Kidney epithelial cell (primary cell): ENCODE measurements around the gene JUNB. TPM values are rescaled to one million over a fixed set of nuclear protein-coding genes. Genes with fewer than 3 reads are reported as not detected.

ENCODE experiments used
- DNase-seq: peaks from one replicate; pipeline ENCODE4 v3.0.0-alpha.2; 2010; ENCODE audit warnings: low read depth
- H3K27me3 ChIP-seq: 2 replicates; pipeline ENCODE4 v1.6.0; 2011; ENCODE audit warnings: low read length; ENCODE audit not compliant: control insufficient read depth, insufficient read depth
- H3K36me3 ChIP-seq: 2 replicates; pipeline ENCODE4 v1.5.1; 2011; ENCODE audit warnings: low read length; ENCODE audit not compliant: control insufficient read depth, insufficient read depth
- H3K4me3 ChIP-seq: 2 replicates; pipeline ENCODE4 v1.5.1; 2011; ENCODE audit warnings: low read depth, mild to moderate bottlenecking, control low read depth, low read length
- total RNA-seq: library from RNA; depleted of rRNA; stranded (reverse); fragments of >200 nt; gene quantifications from 2 replicates; pipeline ENCODE4 v1.2.3, GENCODE V29; 2015
- TF ChIP-seq, protein P1 (sequence below): IDR thresholded peaks from 2 replicates; pipeline ENCODE4 v1.5.1; 2011; ENCODE audit warnings: mild to moderate bottlenecking, moderate library complexity, low read length, control low read depth, inconsistent platforms; ENCODE audit not compliant: insufficient read depth, poor library complexity, severe bottlenecking

The JUNB gene
- total RNA-seq, 1 donor from 2014 or later = 395 TPM

GRCh38 chr19:12782424-12783290 is 8.6 kb upstream of the JUNB start:
- DNase-seq = no peak
- Histone ChIP-seq H3K36me3 (no peaks in the 10 kb centered on the region), H3K27me3 (no peaks in the 10 kb centered on the region), H3K4me3 (peak overlapping the region; percentile 27)
- TF ChIP-seq, protein P1, sequence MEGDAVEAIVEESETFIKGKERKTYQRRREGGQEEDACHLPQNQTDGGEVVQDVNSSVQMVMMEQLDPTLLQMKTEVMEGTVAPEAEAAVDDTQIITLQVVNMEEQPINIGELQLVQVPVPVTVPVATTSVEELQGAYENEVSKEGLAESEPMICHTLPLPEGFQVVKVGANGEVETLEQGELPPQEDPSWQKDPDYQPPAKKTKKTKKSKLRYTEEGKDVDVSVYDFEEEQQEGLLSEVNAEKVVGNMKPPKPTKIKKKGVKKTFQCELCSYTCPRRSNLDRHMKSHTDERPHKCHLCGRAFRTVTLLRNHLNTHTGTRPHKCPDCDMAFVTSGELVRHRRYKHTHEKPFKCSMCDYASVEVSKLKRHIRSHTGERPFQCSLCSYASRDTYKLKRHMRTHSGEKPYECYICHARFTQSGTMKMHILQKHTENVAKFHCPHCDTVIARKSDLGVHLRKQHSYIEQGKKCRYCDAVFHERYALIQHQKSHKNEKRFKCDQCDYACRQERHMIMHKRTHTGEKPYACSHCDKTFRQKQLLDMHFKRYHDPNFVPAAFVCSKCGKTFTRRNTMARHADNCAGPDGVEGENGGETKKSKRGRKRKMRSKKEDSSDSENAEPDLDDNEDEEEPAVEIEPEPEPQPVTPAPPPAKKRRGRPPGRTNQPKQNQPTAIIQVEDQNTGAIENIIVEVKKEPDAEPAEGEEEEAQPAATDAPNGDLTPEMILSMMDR = no peak

- Histone ChIP-seq H3K36me3 (no peaks in the 10 kb centered on the region), H3K4me3 (no peak overlapping the region), H3K27me3 (no peaks in the 10 kb centered on the region)
- DNase-seq = no peak
- TF ChIP-seq, protein P1 = no peak
These were observed 7.9 kb upstream of the JUNB start for GRCh38 chr19:12783291-12783848.

DNA sequence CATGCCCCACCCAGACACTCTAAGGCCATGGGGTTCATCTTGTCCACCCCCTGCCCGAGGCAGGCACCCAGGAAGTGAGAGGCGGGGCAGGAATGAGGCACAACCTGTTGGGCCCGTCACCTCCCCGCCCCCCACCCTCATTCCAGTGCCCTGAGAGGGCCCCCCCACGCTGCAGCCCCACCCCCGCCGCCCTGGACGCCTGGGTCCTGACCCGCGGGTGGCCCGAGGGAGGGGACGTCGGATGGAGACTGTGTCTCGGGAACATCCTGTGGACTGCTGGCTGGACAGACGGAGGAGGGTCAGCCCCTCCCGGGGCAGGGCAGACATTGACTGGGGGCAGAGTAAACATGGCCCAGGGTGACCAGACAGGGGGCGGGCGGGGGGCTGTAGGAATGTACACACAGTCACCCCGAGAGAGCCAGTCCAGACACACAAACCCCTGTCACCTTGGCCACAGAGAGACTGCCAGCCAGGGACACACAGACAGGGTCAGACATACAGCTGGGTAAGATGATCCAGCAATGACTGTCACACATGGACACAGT is 7.4 kb upstream of the JUNB start:
- no peaks in the 10 kb centered on the region for H3K36me3 ChIP-seq
- no peak for DNase-seq
- H3K4me3 ChIP-seq = no peak overlapping the region

DNA sequence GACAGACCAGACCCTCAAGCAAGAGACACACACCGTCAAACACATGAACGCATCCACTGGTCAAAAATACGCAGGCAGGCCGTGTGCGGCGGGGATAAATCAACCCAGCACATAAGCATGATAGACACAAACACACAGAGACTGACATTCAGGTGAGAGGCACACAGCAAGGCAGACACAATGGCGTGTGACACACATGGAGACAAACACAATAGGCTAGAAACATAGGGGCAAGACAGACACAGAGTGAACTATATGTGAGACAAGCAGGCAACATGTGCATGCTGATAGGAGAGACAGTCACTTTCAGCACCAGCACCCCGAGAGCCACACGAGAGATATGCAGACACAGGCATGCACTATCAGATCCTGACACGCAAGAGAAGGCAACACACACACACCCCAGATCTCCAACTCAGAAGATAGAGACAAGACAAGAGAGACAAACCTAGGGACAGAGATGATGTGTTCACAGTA is 6.9 kb upstream of the JUNB start:
- Histone ChIP-seq H3K36me3 (no peaks in the 10 kb centered on the region), H3K4me3 (no peak overlapping the region), H3K27me3 (no peaks in the 10 kb centered on the region)
- DNase-seq = no peak
- TF ChIP-seq, protein P1 = no peak

More for the DNA sequence above, 7.4 kb upstream of the JUNB start:
- TF ChIP-seq, protein P1 = no peak
- no peaks in the 10 kb centered on the region for H3K27me3 ChIP-seq

DNA sequence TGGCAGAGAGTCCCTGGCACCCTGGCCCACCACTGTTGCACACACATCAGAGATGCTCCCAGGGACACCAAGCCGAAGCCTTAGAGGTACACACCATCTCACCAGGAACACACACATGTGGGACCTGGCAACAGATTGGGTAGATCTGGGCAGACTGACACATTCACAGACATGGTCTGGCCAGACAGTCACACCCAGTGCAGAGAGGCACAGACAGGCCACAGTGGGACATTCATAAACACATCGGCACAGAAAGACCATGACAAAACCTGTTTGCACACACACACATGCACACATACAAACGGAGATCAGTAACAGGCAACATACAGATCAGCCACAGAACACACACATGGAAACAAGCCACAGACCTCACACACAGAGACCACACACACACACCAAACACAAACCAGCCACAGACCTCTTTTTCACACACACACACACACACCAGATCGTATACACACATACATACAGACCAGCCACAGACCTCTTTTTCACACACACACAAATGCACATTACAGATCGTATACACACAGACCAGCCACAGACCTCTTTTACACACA is 6.3 kb upstream of the JUNB start:
- Histone ChIP-seq H3K4me3 (no peak overlapping the region), H3K27me3 (no peaks in the 10 kb centered on the region), H3K36me3 (no peaks in the 10 kb centered on the region)
- TF ChIP-seq, protein P1 = no peak
- no peak for DNase-seq
